ENCODE measurements around the gene KLK7.

GRCh38 chr19:51014242-51014641 is 30.5 kb upstream of the KLK7 start:
- TF ChIP-seq POLR2AphosphoS5 (IDR thresholded peaks at IDR 0.05; ENCODE audit: low read depth, low read length), result no peak
- TF ChIP-seq REST (IDR thresholded peaks at IDR 0.05; ENCODE audit: insufficient read depth in 1 of 2, low read depth in 2 of 2, low read length in 2 of 2), result no peak
